LNCAP (cell line): ENCODE data around the gene ERICH6.
A peak's percentile ranks its signal among the peaks of the same experiment; 100 is the strongest.

Experiments
- TF ChIP-seq, protein P1 (sequence below): fragments of 450-650 bp; IDR thresholded peaks from 2 replicates; pipeline ENCODE4 v1.5.1; 2017; ENCODE audit warnings: mild to moderate bottlenecking

The ERICH6 gene

DNA sequence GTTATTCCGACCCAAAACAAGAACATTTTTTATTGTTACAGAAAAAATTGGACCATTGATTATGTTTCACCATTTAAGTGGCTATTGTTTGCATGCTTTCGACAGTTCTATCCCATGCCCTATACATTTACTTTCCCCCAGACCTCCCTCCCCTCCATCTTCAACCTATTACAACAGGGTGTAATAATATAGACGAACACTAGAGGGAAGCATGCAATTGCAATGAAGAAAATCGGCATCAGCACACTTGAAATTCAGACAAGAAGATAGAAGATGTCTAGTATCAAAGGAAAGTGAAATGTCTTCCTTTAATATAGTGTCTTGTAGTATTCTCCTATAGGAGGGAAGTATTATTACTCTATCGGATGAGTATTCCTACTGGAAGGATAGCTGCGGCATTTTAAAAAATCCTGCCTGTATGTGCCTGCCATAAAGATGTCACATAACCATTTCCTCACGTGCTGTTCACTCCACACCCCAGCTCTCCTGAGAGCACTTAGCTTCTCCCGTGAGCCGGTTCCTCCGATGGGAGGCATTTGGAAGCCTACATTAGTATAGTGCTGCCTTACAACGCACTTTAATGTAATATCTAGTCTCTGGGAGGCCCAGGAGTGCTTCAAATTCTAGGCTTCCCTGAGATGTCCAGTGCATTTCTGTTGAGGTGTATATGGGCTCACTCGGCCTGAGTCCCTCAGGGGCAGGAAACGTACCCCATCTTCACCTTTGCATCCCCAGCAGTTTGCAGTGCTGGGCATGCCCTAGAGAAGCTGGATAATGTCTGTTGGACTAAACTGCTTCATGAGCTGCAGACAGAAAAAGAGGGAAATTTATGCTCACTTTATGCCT is 17.8 kb upstream of the ERICH6 start:
- TF ChIP-seq, protein P1, sequence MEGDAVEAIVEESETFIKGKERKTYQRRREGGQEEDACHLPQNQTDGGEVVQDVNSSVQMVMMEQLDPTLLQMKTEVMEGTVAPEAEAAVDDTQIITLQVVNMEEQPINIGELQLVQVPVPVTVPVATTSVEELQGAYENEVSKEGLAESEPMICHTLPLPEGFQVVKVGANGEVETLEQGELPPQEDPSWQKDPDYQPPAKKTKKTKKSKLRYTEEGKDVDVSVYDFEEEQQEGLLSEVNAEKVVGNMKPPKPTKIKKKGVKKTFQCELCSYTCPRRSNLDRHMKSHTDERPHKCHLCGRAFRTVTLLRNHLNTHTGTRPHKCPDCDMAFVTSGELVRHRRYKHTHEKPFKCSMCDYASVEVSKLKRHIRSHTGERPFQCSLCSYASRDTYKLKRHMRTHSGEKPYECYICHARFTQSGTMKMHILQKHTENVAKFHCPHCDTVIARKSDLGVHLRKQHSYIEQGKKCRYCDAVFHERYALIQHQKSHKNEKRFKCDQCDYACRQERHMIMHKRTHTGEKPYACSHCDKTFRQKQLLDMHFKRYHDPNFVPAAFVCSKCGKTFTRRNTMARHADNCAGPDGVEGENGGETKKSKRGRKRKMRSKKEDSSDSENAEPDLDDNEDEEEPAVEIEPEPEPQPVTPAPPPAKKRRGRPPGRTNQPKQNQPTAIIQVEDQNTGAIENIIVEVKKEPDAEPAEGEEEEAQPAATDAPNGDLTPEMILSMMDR, result peak; percentile 86

GRCh38 chr3:150720444-150720843 is 16.7 kb upstream of the ERICH6 start:
- TF ChIP-seq, protein P1, result no peak

- TF ChIP-seq, protein P1, result no peak
These were observed 6.4 kb upstream of the ERICH6 start for GRCh38 chr3:150710097-150710496.

DNA sequence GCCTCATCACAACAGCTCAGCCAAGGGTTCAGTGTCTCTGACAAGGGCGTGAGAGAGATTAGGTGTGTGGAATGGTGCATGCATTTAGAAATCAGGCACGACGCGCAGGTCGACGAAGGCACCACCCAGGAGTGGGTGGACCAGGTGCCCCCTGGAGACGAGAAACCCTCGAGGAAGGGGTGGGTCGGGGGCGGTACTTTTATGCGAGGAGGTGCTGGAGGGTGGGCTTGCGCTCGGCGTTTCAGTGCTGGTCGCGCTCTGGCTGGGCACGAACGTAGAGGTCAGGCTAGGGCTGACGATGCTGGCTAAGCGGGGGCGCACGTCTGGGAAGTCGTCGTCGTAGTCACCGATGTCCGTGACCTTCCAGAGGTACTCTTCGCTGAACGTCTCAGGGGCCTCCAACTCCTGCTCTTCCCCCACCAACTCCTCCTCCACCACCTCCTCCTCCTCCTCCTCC is 393 bp downstream of the ERICH6 start:
- TF ChIP-seq, protein P1, result no peak

- TF ChIP-seq, protein P1, result no peak
These were observed 4.6 kb downstream of the ERICH6 start for GRCh38 chr3:150699068-150699639.

GRCh38 chr3:150697646-150698045 is 6.1 kb downstream of the ERICH6 start:
- TF ChIP-seq, protein P1, result no peak

GRCh38 chr3:150691414-150692040 is 12.2 kb downstream of the ERICH6 start:
- TF ChIP-seq, protein P1, result no peak
